Glomerular endothelial cell (primary cell): ENCODE results near the gene DCDC2. TPM values are rescaled to one million over a fixed set of nuclear protein-coding genes. Genes with fewer than 3 reads are reported as not detected.
"Not testable (repeated sequence)": the region's sequence is repeated elsewhere in the genome, so short reads cannot be mapped to it uniquely, and the experiment has no call there.

ENCODE experiments used
- DNase-seq: peaks from one replicate; pipeline ENCODE4 v3.0.0-alpha.2; 2011; ENCODE audit warnings: low read depth, low spot score; ENCODE audit errors: extremely low read depth
- total RNA-seq: library from RNA; depleted of rRNA; stranded (reverse); fragments of >200 nt; gene quantifications from 2 replicates; pipeline ENCODE4 v1.2.3, GENCODE V29; 2015

The DCDC2 gene
- total RNA-seq, 1 donor from 2014 or later, result 1.5 TPM

- no peak for DNase-seq
Observed at GRCh38 chr6:24329022-24329421, 28.8 kb downstream of the DCDC2 start.

GRCh38 chr6:24327756-24328155 lies 30.1 kb downstream of the DCDC2 start:
- no peak for DNase-seq

GRCh38 chr6:24325978-24326377 lies 31.9 kb downstream of the DCDC2 start:
- DNase-seq, result no peak

GRCh38 chr6:24324617-24325016 lies 33.2 kb downstream of the DCDC2 start:
- no peak for DNase-seq

GRCh38 chr6:24323632-24324337 lies 34.1 kb downstream of the DCDC2 start:
- DNase-seq, result no peak

GRCh38 chr6:24322924-24323323 lies 34.9 kb downstream of the DCDC2 start:
- no peak for DNase-seq

- DNase-seq, result not testable (repeated sequence)
Observed at GRCh38 chr6:24322446-24322845, 35.4 kb downstream of the DCDC2 start.

- no peak for DNase-seq
Observed at GRCh38 chr6:24321538-24322162, 36.2 kb downstream of the DCDC2 start.

GRCh38 chr6:24313251-24314141 lies 44.4 kb downstream of the DCDC2 start:
- DNase-seq, result no peak

GRCh38 chr6:24311775-24312174 lies 46.1 kb downstream of the DCDC2 start:
- not testable (repeated sequence) for DNase-seq

GRCh38 chr6:24307881-24308280 lies 50.0 kb downstream of the DCDC2 start:
- DNase-seq, result no peak

GRCh38 chr6:24306936-24307335 lies 50.9 kb downstream of the DCDC2 start:
- no peak for DNase-seq

GRCh38 chr6:24306038-24306437 lies 51.8 kb downstream of the DCDC2 start:
- DNase-seq, result no peak

GRCh38 chr6:24296944-24297343 lies 60.9 kb downstream of the DCDC2 start:
- no peak for DNase-seq

- DNase-seq, result not testable (repeated sequence)
Observed at GRCh38 chr6:24293852-24294251, 64.0 kb downstream of the DCDC2 start.

- DNase-seq, result no peak
Observed at GRCh38 chr6:24287239-24287638, 70.6 kb downstream of the DCDC2 start.

GRCh38 chr6:24284006-24284405 lies 73.9 kb downstream of the DCDC2 start:
- no peak for DNase-seq

GRCh38 chr6:24283043-24283985 lies 74.5 kb downstream of the DCDC2 start:
- DNase-seq, result peak; percentile 72

GRCh38 chr6:24274441-24275083 lies 83.3 kb downstream of the DCDC2 start:
- DNase-seq, result no peak
